ENCODE results near the gene FER. TPM values are rescaled to one million over a fixed set of nuclear protein-coding genes. Genes with fewer than 3 reads are reported as not detected.
"Not testable (repeated sequence)": the region's sequence is repeated elsewhere in the genome, so short reads cannot be mapped to it uniquely, and the experiment has no call there.

Gene FER
- total RNA-seq, 2 experiments from 2014 or later, result 9.0 to 9.8 TPM

DNA sequence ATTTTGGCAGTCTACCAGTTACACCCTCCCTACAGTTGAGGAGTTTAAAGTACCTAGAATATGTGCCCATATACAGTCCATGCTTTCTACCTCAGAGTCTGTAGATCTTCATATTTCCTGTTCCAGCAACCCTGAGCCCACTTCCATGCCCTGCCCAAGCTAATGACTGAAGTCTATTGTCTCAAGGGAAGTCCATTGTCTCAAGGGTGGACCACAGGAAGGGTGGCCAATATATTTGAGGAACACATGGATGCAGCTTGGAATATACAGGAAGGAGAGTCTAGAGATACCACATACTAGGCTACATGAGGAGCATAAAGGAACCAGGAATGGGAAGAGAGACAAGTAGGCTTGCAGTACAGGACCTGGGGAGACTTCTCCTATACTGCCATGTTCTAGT, 274.4 kb downstream of the FER start:
- no peak for ATAC-seq
- no peak for DNase-seq
- H3K9me3 Mint-ChIP-seq, result peaks cover 4% of the 10 kb centered on the region
- intact Hi-C loops (cut with micrococcal nuclease), result no loop called here
- ChIA-PET CTCF (no interaction called here), POLR2A (interaction anchor here (0.6 kb wide), 1 partner anchor 714 kb away, joined by 3 read pairs; no protein-coding TSS in a partner anchor)
- no peak overlapping the region for H3K27ac Mint-ChIP-seq
- H3K27me3 Mint-ChIP-seq, result no peaks in the 10 kb centered on the region
- no peaks in the 10 kb centered on the region for H3K4me1 Mint-ChIP-seq (ENCODE audit: low read depth)
- peaks cover 5% of the 10 kb centered on the region for H3K36me3 Mint-ChIP-seq (ENCODE audit: low read depth)
- TF ChIP-seq, protein P1, sequence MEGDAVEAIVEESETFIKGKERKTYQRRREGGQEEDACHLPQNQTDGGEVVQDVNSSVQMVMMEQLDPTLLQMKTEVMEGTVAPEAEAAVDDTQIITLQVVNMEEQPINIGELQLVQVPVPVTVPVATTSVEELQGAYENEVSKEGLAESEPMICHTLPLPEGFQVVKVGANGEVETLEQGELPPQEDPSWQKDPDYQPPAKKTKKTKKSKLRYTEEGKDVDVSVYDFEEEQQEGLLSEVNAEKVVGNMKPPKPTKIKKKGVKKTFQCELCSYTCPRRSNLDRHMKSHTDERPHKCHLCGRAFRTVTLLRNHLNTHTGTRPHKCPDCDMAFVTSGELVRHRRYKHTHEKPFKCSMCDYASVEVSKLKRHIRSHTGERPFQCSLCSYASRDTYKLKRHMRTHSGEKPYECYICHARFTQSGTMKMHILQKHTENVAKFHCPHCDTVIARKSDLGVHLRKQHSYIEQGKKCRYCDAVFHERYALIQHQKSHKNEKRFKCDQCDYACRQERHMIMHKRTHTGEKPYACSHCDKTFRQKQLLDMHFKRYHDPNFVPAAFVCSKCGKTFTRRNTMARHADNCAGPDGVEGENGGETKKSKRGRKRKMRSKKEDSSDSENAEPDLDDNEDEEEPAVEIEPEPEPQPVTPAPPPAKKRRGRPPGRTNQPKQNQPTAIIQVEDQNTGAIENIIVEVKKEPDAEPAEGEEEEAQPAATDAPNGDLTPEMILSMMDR (IDR thresholded peaks at IDR 0.05), result no peak
- H3K4me3 Mint-ChIP-seq, result no peak overlapping the region

DNA sequence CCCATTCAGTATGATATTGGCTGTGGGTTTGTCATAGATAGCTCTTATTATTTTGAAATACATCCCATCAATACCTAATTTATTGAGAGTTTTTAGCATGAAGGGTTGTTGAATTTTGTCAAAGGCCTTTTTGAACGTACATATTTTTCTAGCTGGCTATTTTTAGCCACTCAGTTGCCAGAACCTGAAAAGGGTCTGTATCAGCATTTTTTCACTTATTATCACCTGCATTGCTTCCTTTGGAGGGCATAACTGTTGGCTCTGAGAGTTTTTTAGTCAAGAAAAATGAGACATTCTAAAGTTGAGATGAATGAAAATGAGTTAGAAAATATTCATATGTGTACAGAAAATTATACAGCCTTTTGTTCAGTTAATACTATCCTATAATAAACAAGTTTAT, 278.0 kb downstream of the FER start:
- H3K27ac Mint-ChIP-seq; intact Hi-C loops (cut with micrococcal nuclease); ATAC-seq; POLR2A ChIA-PET; H3K36me3 Mint-ChIP-seq (ENCODE audit: low read depth); CTCF ChIA-PET; H3K4me3 Mint-ChIP-seq; DNase-seq; H3K27me3 Mint-ChIP-seq; H3K9me3 Mint-ChIP-seq; H3K4me1 Mint-ChIP-seq (ENCODE audit: low read depth): not testable (repeated sequence)

DNA sequence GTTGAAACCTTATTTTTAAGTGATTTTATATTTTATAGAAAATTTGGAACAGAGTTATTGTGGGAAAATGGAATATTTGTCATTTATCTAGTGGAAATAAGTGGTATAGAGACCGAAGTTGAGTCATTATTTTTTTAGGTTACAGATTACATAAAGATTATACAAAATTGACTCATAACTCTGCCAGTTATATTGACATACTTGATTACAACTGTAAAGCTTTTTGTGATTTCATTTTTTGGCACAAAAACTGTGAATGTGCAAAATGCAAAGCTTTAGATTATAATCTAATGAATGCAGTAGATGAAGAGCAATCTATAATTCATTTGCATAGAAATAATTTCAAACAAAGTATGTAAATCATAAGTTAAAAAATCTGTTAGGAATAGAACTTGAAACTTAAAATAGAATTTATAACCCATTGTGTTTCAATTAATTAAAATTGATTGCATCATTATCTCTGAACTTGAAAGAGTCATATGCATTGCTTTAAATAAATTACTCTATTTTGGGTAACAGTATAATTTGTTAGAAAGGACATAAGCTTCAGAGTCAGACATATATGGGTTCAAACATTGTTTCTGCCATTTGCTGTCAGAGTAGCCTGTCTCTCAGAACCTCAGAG, 280.4 kb downstream of the FER start:
- TF ChIP-seq, protein P1 (IDR thresholded peaks at IDR 0.05), result no peak
- Mint-ChIP-seq H3K36me3 (ENCODE audit: low read depth) (peaks cover 5% of the 10 kb centered on the region), H3K9me3 (peaks cover 4% of the 10 kb centered on the region), H3K4me1 (ENCODE audit: low read depth) (no peaks in the 10 kb centered on the region), H3K27me3 (no peaks in the 10 kb centered on the region), H3K27ac (no peak overlapping the region), H3K4me3 (no peak overlapping the region)
- ChIA-PET CTCF (no interaction called here), POLR2A (no interaction called here)
- no peak for ATAC-seq
- intact Hi-C loops (cut with micrococcal nuclease), result no loop called here
- no peak for DNase-seq

DNA sequence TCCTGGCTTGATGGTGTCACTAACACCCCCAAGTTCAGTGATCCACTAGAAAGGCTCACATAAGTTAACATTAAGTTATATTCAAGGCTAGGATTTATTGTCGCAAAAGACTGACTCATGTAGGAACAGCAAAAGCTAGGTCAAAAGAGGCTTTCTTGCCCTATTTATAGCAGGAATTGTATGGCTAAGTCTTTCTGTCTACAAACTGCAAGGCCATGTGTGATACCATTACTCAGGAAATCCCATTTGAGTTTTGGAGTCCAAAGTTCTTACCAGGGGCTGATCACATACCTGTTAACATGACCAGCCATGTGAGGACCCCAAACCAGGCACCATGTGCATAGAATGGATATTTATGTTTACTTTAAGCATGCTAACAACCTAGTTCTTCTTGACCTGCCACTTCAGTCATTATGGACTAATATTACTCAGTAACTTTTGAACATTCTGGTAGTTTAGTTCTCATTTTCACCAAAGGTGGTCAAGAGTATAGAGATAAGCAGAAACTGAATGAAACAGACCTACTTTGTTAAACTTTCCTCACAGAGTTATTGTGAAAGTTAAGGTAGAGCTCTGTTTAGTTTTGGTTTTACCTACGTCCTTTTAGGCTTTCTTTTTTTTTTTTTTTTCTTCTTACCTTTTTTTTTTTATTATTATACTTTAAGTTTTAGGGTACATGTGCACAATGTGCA, 281.1 kb downstream of the FER start:
- intact Hi-C loops (cut with micrococcal nuclease), result no loop called here
- ATAC-seq (no peak), DNase-seq (no peak)
- no peaks in the 10 kb centered on the region for H3K27me3 Mint-ChIP-seq
- H3K4me1 Mint-ChIP-seq (ENCODE audit: low read depth), result no peaks in the 10 kb centered on the region
- peaks cover 5% of the 10 kb centered on the region for H3K36me3 Mint-ChIP-seq (ENCODE audit: low read depth)
- no peak overlapping the region for H3K27ac Mint-ChIP-seq
- TF ChIP-seq, protein P1 (IDR thresholded peaks at IDR 0.05), result no peak
- CTCF ChIA-PET, result no interaction called here
- peaks cover 4% of the 10 kb centered on the region for H3K9me3 Mint-ChIP-seq
- H3K4me3 Mint-ChIP-seq, result no peak overlapping the region
- POLR2A ChIA-PET, result no interaction called here

DNA sequence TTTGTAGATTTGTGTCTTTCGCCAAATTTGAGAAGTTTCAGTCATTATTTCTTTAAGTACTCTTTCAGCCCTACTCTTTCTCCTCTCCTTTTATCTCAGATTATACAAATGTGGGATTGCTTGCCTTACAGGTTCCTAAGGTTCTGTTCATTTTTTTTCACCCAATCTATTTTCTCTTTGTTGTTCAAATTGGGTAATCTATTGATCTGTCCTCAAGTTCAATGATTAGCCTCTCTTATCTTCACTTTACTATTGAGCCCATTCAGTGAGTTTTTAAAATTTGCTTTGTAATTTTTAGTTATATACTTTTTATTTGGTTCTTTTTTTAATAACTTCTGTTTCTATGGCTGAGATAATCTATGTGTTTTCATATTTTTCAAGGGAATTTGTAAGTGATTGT, 282.1 kb downstream of the FER start:
- Mint-ChIP-seq H3K36me3 (ENCODE audit: low read depth) (no peaks in the 10 kb centered on the region), H3K27ac (no peak overlapping the region), H3K4me3 (no peak overlapping the region), H3K4me1 (ENCODE audit: low read depth) (no peaks in the 10 kb centered on the region), H3K27me3 (no peaks in the 10 kb centered on the region), H3K9me3 (no peaks in the 10 kb centered on the region)
- no peak for DNase-seq
- ChIA-PET CTCF (no interaction called here), POLR2A (no interaction called here)
- no peak for ATAC-seq
- intact Hi-C loops (cut with micrococcal nuclease), result no loop called here
- TF ChIP-seq, protein P1 (IDR thresholded peaks at IDR 0.05), result no peak
